GM21515 (cell line): ENCODE results near the gene NAGLU.

Source experiments
- ATAC-seq: cut with Tn5 transposase; IDR thresholded peaks from one replicate; pipeline ENCODE4 v1.9.1; 2021; ENCODE audit not compliant: unreplicated experiment

NAGLU gene

DNA sequence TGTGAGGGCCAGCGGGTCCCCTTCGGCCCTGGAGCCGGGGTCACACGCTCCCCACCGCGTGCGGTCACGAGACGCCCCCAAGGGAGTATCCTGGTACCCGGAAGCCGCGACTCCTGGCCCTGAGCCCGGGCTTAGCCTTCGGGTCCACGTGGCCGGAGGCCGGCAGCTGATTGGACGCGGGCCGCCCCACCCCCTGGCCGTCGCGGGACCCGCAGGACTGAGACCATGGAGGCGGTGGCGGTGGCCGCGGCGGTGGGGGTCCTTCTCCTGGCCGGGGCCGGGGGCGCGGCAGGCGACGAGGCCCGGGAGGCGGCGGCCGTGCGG, at the start of gene NAGLU:
Gene NAGLU (plus strand): TSS at position 194 of the 324 bp plus-strand sequence. CDS start 32 bp downstream, at position 226.
- peak; percentile 77 for ATAC-seq

DNA sequence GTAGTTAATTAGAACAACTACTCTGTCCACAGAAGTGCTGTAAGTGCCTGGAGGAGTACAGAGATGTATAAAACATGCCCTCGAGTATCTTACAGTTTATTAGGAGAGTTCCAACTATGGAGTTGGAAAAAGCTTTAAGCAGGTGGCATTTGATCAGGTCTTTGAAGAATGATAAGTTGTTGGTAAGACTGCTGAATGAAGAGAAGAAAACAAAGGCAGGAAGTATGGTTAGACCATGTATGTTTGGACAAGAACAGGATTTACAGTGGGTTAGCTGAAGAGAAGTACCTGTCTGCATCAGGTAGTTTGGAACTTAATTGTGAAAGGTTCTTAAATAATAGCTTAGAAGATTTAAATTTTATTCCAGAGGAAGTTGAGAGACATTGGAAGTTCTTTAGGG, 48.0 kb upstream of the NAGLU start:
- no peak for ATAC-seq

DNA sequence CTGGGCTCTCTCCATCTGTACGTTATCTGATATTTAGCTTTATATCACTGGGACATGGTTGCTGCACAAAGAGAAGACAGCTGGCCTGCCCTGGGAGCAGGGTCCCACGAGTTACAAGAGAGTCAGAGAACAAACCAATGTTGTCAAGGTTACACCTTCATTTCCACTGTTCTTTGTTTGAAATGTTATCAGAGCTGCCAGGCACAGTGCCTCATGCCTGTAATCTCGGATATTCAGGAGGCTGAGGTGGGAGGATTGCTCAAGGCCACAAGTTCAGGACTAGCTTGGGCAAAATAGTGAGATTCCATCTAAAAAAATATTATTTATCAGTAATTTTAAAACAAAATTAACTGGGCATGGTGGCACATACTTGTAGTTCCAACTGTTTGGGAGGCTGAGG, 42.7 kb upstream of the NAGLU start:
- ATAC-seq, result no peak

GRCh38 chr17:42494673-42495072, 41.4 kb upstream of the NAGLU start:
- ATAC-seq, result no peak

DNA sequence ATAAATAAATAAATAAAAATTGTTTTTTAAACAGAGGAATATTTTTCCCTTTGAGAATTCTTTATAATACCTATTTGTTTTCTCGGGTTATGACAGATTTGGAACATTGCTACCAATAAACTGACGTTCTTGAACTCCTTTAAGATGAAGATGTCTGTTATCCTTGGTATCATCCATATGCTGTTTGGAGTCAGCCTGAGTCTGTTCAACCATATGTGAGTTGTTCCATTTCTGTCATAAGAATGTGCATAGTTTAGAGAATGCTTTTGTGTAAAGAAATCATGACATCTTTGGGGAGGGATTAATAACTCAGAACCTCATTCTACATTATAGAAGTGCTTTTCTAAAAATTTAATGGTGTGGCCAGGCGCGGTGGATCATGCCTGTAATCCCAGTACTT, 37.2 kb upstream of the NAGLU start:
- ATAC-seq, result no peak

DNA sequence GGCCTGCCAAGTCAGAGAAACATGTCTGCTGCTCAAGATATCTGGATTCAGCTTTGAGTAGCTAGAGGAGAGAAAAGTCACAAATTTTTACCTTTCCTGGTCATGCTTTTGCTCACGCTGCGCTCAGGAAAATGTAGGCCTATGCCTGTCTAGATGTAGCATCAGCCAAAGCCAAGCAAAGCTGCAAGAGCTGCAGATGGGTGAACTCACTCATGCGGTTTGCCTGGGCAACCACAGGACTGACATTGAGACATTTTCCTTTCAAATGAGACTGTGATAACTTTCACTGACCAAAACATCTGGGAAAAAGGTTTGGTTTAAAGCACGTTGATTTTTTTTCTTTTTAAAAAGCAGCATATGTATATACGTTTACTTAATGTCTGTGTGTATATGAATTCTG, 34.0 kb upstream of the NAGLU start:
- ATAC-seq, result no peak

GRCh38 chr17:42502926-42503325, 33.1 kb upstream of the NAGLU start:
- no peak for ATAC-seq

DNA sequence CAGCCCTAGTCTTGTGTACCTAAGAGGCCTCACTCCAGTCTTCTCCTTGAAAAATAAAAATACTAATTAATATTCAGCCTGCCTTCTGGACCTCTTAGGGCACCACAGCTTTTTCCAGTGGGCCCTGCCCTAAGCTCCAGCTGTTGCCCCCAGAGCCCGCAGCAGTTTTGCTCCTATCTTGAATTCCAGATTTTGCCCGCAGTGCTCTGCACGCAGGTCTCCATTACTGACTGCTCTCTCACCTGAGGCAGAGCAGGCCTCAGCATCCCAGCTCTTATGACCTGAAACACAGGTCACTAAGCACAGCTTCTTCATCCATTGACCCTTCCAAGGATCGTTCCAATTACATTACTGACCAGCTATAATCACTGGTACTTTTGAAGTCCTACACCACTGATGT, 28.4 kb upstream of the NAGLU start:
- no peak for ATAC-seq

GRCh38 chr17:42508426-42509165, 27.4 kb upstream of the NAGLU start:
- ATAC-seq, result no peak

GRCh38 chr17:42509409-42509808, 26.6 kb upstream of the NAGLU start:
- ATAC-seq, result no peak

GRCh38 chr17:42509841-42510240, 26.2 kb upstream of the NAGLU start:
- no peak for ATAC-seq

- ATAC-seq, result no peak
These were observed 23.8 kb upstream of the NAGLU start for GRCh38 chr17:42512246-42512645.

DNA sequence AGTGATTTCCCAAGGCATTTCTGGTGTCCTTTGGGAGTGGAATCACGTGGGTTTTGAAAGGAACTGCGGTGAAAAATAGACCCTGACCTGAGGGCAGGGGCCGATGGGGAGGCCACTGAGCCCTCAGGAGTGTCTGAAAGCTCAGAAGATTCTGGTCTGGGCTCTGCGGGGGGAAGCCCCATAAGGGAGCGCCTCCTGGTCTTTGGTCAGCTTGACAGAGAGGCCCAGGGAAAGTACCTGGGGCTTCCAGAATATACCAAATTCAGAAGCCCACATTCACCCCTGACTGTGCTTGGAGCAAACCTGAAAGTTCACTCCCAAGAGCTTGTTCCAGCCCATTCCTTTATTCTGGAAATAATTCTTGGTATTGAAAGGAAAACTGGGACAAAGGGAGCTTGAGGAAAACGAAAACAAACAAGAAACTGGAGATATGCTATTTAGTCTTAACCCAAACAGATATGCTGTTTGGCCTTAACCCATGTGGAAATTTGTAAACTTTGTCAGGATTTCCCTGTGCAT, 23.2 kb upstream of the NAGLU start:
- no peak for ATAC-seq

- ATAC-seq, result no peak
These were observed 22.4 kb upstream of the NAGLU start for GRCh38 chr17:42513686-42514085.

DNA sequence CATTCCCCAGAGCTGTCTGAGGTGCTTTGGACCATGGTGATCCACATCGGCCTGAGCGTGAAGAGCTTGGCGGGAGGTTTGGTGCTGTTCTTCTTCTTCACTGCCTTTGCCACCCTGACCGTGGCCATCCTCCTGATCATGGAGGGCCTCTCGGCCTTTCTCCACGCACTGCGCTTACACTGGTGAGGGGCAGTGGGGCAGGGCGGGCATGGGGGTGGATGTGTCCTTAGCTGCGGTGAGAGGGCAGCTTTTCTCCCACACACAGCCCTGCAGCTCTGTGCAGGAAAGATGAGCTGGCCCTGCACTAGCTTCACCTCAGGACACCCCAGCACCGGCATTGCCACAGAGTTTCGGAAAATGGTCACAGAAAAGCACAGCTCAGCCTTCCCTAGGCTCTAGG, 21.8 kb upstream of the NAGLU start:
- ATAC-seq, result no peak

GRCh38 chr17:42514867-42515266, 21.2 kb upstream of the NAGLU start:
- no peak for ATAC-seq

DNA sequence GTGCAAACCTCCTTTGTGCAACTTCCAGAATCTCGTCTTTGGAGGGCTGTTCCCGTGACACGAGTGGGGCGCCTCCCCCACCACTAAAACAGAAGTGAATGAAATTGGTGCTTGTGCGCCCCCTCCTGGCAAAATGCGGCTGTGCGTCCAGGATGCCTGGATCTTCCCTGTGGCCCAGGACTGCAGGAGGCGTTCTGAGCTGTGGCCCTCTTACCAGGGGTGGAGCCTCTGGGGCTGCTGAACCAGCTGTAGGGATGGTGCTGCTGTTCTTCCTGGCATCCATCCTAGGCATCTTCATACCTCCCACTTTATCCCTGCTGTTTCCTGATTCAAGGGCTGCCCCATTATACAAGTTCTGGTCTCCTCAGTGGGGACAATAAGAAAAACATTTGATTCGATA, 18.5 kb upstream of the NAGLU start:
- ATAC-seq, result no peak

DNA sequence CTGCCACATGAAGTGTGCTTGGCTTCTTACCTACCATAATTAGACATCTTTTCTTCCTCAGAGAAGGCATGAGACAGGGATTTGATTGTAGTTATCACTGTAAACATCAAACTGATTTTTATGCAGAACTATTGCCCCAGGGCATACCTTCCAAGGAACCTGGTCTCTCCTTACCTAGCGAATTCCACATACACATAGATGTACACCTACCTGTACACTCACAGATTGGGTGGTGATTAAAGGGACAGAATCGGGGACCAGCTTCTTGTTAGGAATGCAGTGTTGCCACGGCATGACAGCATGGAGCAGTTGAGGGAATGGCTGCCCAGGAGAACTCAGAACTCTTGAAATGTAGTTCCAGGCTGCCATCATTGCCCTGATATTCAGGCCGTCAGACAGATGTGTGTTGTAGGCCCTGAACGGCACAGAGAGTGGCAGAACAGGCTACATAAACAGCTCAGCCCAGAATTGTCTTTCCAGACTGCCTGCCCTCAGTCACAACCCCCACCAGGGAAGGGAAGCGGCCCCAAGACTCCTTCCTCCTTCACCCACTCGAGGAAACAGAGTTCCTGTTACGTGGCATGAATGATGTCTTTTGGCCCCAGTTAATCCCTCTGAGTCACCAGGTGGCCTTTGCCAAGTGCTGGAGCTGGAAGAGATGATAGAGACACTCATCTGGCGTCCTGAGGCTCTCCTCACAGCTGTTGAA, 17.8 kb upstream of the NAGLU start:
- ATAC-seq, result no peak

DNA sequence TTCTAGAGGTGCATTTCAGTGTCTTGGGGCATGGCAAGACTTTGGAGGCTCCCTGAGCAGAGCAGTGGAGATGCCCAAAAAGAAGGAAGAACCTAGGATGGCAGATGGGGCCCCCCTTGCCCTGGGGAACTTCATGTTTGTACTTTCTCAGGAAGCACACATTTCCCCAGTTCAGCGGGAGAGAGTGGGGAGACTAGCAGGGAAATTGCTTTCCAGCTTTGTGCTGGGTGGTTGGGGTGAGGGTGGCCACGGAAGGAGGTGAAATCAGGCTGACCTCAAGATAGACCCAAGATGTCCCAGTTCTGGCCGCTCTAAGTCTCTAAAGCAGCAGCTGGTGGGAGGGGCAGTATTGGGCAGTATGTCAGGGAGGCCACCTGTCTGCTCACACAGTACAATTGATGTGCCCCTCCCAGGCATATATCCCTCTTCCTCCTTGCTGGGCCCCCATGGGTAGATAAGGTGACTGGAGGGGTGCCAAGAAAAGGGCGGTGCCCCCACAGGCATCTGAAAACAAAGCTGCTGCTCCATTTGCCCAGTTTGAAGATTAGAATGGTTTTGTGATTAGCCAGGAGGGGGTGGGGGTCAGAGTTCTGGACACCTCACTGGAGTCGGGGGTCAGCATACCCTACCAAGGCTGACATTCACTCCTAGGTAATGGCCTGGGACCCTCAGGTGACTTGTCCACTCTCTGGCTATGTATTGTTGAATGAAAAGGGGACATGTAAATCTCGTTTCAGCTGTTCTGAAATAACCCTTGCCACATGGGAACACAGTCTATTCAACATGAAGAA, 17.1 kb upstream of the NAGLU start:
- ATAC-seq, result no peak

DNA sequence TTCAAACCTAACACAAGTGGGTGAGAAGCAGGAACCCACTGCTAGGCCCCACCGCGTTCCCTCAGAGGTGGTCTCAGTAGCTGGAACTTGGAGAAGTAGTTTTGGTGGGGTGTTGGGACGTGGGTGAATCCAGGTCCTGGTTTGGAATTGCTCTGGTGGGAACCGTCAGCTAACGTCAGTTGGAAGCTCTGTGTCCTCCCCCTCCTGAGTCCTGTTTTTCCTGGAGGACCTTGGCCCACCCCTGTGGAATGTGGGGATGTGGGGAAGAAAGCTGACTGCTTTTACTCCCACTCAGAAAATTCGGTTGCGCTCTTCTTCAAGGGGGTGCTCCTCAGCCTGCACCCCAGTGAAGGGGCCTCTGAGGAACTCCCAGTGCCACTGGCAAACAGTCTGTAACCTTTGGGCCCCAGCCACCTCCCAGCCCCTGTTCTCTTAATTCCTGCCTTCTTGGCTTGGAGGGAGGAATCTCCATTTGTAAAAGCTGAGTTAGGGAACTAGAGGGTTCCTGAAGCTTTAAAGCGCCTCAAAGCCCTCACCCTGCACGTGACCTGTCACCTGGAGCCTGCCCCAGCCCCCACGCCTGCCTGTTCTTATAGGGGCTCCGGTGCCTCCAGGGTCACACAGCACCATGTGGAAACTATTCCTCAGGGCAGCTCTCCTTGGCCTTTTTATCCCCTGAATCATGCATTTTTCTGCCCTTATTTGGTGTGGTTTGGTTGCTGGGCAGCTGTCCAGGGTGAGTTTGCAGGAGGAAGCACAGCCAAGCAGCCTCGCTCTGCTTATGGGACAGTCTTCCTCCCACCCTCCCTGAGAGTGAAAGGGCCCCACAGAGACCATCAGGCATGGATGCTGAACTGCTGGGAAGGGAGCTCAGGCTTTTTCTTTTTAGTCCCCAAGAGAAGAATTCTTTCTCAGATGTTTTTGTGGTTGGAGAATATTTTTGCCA, 16.2 kb upstream of the NAGLU start:
- no peak for ATAC-seq

- no peak for ATAC-seq
These were observed 15.5 kb upstream of the NAGLU start for GRCh38 chr17:42520540-42520951.
